GM23338 (cell line): ENCODE results near the gene ATP6V0E2. TPM values are rescaled to one million over a fixed set of nuclear protein-coding genes. Genes with fewer than 3 reads are reported as not detected.

Source experiments
- ATAC-seq: fragments of 200-7000 bp; cut with Tn5 transposase; 3 replicates; pipeline ENCODE4 v1.9.1; 2020
- DNase-seq: peaks from one replicate; pipeline ENCODE4 v3.0.0-alpha.2; 2015; ENCODE audit warnings: low spot score
- H2AFZ ChIP-seq: fragments of 200-600 bp; sonication (generic); 2 replicates; pipeline ENCODE4 v1.8.0; 2016; ENCODE audit warnings: antibody characterized with exemption, mild to moderate bottlenecking, moderate library complexity
- H3F3A ChIP-seq: fragments of 200-600 bp; sonication (generic); replicated peaks from 2 replicates; pipeline ENCODE4 v1.8.0; 2017; ENCODE audit warnings: antibody characterized with exemption, mixed run types, low read depth
- H3K27ac ChIP-seq: fragments of 200-600 bp; sonication (generic); 2 replicates; pipeline ENCODE4 v1.6.1; 2016; ENCODE audit warnings: low read depth
- H3K27me3 ChIP-seq: fragments of 200-600 bp; sonication (generic); 2 replicates; pipeline ENCODE4 v1.8.0; 2016; ENCODE audit warnings: mild to moderate bottlenecking, mixed run types, moderate library complexity; ENCODE audit not compliant: insufficient read depth
- H3K36me3 ChIP-seq: fragments of 200-600 bp; sonication (generic); 2 replicates; pipeline ENCODE4 v1.8.0; 2016; ENCODE audit warnings: mild to moderate bottlenecking; ENCODE audit not compliant: insufficient read depth
- H3K4me1 ChIP-seq: fragments of 200-600 bp; sonication (generic); 2 replicates; pipeline ENCODE4 v1.8.0; 2016; ENCODE audit warnings: mild to moderate bottlenecking, moderate library complexity; ENCODE audit not compliant: insufficient read depth
- H3K4me2 ChIP-seq: fragments of 200-600 bp; sonication (generic); 2 replicates; pipeline ENCODE4 v1.7.1; 2017; ENCODE audit warnings: mixed run types
- H3K4me3 ChIP-seq: fragments of 200-600 bp; sonication (generic); 2 replicates; pipeline ENCODE4 v1.6.1; 2016; ENCODE audit warnings: mixed run types
- H3K79me2 ChIP-seq: fragments of 200-600 bp; sonication (generic); replicated peaks from 2 replicates; pipeline ENCODE4 v1.8.0; 2017; ENCODE audit warnings: mild to moderate bottlenecking; ENCODE audit not compliant: insufficient read depth
- H3K9me2 ChIP-seq: fragments of 200-600 bp; sonication (generic); 2 replicates; pipeline ENCODE4 v1.8.0; 2017; ENCODE audit not compliant: insufficient read depth
- H4K20me1 ChIP-seq: fragments of 200-600 bp; sonication (generic); replicated peaks from 2 replicates; pipeline ENCODE4 v1.8.0; 2017; ENCODE audit warnings: mild to moderate bottlenecking; ENCODE audit not compliant: insufficient read depth
- H3K27ac Mint-ChIP-seq: 2 replicates; pipeline ENCODE4 v1.8.0; 2020; ENCODE audit warnings: inconsistent platforms, mild to moderate bottlenecking, moderate library complexity, mixed read lengths
- H3K27me3 Mint-ChIP-seq: 3 replicates; pipeline ENCODE4 v1.8.0; 2022; ENCODE audit warnings: low read depth, mild to moderate bottlenecking, moderate library complexity, mixed read lengths, inconsistent platforms; ENCODE audit not compliant: insufficient read depth, poor library complexity
- H3K36me3 Mint-ChIP-seq: 3 replicates; pipeline ENCODE4 v1.8.0; 2021; ENCODE audit warnings: low read depth, mild to moderate bottlenecking, inconsistent platforms, moderate library complexity, mixed read lengths
- H3K4me1 Mint-ChIP-seq: 3 replicates; pipeline ENCODE4 v1.8.0; 2020; ENCODE audit warnings: mild to moderate bottlenecking, inconsistent platforms, mixed read lengths
- H3K4me3 Mint-ChIP-seq: 3 replicates; pipeline ENCODE4 v1.8.0; 2021; ENCODE audit warnings: moderate library complexity, mild to moderate bottlenecking, inconsistent platforms, mixed read lengths
- H3K9me3 Mint-ChIP-seq: 3 replicates; pipeline ENCODE4 v1.8.0; 2020; ENCODE audit warnings: moderate library complexity, mild to moderate bottlenecking, inconsistent platforms, mixed read lengths
- EZH2 ChIP-seq: fragments of 200-600 bp; sonication (generic); IDR thresholded peaks from one replicate; pipeline ENCODE4 v1.8.0; 2017; ENCODE audit warnings: antibody characterized with exemption, mild to moderate bottlenecking, low read depth; ENCODE audit not compliant: unreplicated experiment
- EZH2phosphoT487 ChIP-seq: fragments of 200-600 bp; sonication (generic); IDR thresholded peaks from one replicate; pipeline ENCODE4 v1.8.1; 2018; ENCODE audit warnings: antibody characterized with exemption; ENCODE audit not compliant: unreplicated experiment
- JUNB ChIP-seq: IDR thresholded peaks from one replicate; pipeline ENCODE4 v1.6.1; 2016; ENCODE audit warnings: antibody characterized with exemption; ENCODE audit not compliant: unreplicated experiment
- NANOG ChIP-seq: IDR thresholded peaks from 2 replicates; pipeline ENCODE4 v1.6.1; 2016; ENCODE audit warnings: antibody characterized with exemption, borderline replicate concordance
- ZNF114 ChIP-seq: fragments of 250-450 bp; sonication (Bioruptor Pico); IDR thresholded peaks from 2 replicates; pipeline ENCODE4 v1.5.0; 2020; ENCODE audit warnings: mild to moderate bottlenecking, moderate library complexity
- polyA plus RNA-seq: library from polyadenylated mRNA; unstranded; fragments of >200 nt; fragmentation: Nextera tagmentation; extraction: Ambion mirVana; gene quantifications from 2 replicates; pipeline ENCODE4 v1.2.1, GENCODE V29; 2016
- total RNA-seq: library from RNA; depleted of rRNA; stranded (reverse); fragments of >200 nt; shearing (Covaris generic); gene quantifications from 2 replicates; pipeline ENCODE4 v1.2.3, GENCODE V29; 2014
- TF ChIP-seq, protein P1 (sequence below), 2 experiments: fragments of 200-600 bp in 1 of 2; sonication (generic) in 1 of 2; conservative IDR thresholded peaks; 2 replicates each; pipeline versions ENCODE4 v1.5.1 to v1.6.1; 2016 to 2017; ENCODE audit warnings: antibody characterized with exemption in 2 of 2, low read depth in 2 of 2, mild to moderate bottlenecking in 2 of 2, moderate library complexity in 1 of 2
- TF ChIP-seq, protein P2 (sequence below): IDR thresholded peaks from one replicate; pipeline ENCODE4 v1.6.1; 2018; ENCODE audit warnings: antibody characterized with exemption; ENCODE audit not compliant: unreplicated experiment
- TF ChIP-seq, protein P3 (sequence below): IDR thresholded peaks from 2 replicates; pipeline ENCODE4 v1.6.1; 2016; ENCODE audit warnings: antibody characterized with exemption
- TF ChIP-seq, protein P4 (sequence below): fragments of 250-450 bp; sonication (Bioruptor Pico); IDR thresholded peaks from 2 replicates; pipeline ENCODE4 v1.5.0; 2020; ENCODE audit warnings: mild to moderate bottlenecking, moderate library complexity

Gene ATP6V0E2
- total and polyA plus RNA-seq, 2 experiments from 2014 or later: 15.6 to 34.7 TPM

- H3K4me1 ChIP-seq: no peaks in the 10 kb centered on the region
- Mint-ChIP-seq H3K9me3 (no peaks in the 10 kb centered on the region), H3K36me3 (no peaks in the 10 kb centered on the region), H3K27me3 (peaks cover 7% of the 10 kb centered on the region), H3K4me1 (peaks cover 11% of the 10 kb centered on the region; the same call in 2 of the 3 replicates), H3K4me3 (no peak overlapping the region), H3K27ac (no peak overlapping the region)
- H3F3A ChIP-seq: no peaks in the 10 kb centered on the region
- peaks cover 3% of the 10 kb centered on the region for H3K27me3 ChIP-seq
- H3K4me2 ChIP-seq: no peak overlapping the region
- no peak overlapping the region for H2AFZ ChIP-seq
- H3K36me3 ChIP-seq: no peaks in the 10 kb centered on the region
- TF ChIP-seq EZH2: no peak
- TF ChIP-seq JUNB: no peak
- TF ChIP-seq, protein P1, sequence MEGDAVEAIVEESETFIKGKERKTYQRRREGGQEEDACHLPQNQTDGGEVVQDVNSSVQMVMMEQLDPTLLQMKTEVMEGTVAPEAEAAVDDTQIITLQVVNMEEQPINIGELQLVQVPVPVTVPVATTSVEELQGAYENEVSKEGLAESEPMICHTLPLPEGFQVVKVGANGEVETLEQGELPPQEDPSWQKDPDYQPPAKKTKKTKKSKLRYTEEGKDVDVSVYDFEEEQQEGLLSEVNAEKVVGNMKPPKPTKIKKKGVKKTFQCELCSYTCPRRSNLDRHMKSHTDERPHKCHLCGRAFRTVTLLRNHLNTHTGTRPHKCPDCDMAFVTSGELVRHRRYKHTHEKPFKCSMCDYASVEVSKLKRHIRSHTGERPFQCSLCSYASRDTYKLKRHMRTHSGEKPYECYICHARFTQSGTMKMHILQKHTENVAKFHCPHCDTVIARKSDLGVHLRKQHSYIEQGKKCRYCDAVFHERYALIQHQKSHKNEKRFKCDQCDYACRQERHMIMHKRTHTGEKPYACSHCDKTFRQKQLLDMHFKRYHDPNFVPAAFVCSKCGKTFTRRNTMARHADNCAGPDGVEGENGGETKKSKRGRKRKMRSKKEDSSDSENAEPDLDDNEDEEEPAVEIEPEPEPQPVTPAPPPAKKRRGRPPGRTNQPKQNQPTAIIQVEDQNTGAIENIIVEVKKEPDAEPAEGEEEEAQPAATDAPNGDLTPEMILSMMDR (conservative IDR thresholded peaks at IDR 0.05; ENCODE audit: low read depth in 2 of 2): no peak
- TF ChIP-seq ZNF114 (CRISPR knock-in tag): no peak
- no peak for TF ChIP-seq EZH2phosphoT487
- TF ChIP-seq, protein P2, sequence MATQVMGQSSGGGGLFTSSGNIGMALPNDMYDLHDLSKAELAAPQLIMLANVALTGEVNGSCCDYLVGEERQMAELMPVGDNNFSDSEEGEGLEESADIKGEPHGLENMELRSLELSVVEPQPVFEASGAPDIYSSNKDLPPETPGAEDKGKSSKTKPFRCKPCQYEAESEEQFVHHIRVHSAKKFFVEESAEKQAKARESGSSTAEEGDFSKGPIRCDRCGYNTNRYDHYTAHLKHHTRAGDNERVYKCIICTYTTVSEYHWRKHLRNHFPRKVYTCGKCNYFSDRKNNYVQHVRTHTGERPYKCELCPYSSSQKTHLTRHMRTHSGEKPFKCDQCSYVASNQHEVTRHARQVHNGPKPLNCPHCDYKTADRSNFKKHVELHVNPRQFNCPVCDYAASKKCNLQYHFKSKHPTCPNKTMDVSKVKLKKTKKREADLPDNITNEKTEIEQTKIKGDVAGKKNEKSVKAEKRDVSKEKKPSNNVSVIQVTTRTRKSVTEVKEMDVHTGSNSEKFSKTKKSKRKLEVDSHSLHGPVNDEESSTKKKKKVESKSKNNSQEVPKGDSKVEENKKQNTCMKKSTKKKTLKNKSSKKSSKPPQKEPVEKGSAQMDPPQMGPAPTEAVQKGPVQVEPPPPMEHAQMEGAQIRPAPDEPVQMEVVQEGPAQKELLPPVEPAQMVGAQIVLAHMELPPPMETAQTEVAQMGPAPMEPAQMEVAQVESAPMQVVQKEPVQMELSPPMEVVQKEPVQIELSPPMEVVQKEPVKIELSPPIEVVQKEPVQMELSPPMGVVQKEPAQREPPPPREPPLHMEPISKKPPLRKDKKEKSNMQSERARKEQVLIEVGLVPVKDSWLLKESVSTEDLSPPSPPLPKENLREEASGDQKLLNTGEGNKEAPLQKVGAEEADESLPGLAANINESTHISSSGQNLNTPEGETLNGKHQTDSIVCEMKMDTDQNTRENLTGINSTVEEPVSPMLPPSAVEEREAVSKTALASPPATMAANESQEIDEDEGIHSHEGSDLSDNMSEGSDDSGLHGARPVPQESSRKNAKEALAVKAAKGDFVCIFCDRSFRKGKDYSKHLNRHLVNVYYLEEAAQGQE: no peak
- TF ChIP-seq, protein P3, sequence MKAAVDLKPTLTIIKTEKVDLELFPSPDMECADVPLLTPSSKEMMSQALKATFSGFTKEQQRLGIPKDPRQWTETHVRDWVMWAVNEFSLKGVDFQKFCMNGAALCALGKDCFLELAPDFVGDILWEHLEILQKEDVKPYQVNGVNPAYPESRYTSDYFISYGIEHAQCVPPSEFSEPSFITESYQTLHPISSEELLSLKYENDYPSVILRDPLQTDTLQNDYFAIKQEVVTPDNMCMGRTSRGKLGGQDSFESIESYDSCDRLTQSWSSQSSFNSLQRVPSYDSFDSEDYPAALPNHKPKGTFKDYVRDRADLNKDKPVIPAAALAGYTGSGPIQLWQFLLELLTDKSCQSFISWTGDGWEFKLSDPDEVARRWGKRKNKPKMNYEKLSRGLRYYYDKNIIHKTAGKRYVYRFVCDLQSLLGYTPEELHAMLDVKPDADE: no peak
- no peak for TF ChIP-seq NANOG
- TF ChIP-seq, protein P4, sequence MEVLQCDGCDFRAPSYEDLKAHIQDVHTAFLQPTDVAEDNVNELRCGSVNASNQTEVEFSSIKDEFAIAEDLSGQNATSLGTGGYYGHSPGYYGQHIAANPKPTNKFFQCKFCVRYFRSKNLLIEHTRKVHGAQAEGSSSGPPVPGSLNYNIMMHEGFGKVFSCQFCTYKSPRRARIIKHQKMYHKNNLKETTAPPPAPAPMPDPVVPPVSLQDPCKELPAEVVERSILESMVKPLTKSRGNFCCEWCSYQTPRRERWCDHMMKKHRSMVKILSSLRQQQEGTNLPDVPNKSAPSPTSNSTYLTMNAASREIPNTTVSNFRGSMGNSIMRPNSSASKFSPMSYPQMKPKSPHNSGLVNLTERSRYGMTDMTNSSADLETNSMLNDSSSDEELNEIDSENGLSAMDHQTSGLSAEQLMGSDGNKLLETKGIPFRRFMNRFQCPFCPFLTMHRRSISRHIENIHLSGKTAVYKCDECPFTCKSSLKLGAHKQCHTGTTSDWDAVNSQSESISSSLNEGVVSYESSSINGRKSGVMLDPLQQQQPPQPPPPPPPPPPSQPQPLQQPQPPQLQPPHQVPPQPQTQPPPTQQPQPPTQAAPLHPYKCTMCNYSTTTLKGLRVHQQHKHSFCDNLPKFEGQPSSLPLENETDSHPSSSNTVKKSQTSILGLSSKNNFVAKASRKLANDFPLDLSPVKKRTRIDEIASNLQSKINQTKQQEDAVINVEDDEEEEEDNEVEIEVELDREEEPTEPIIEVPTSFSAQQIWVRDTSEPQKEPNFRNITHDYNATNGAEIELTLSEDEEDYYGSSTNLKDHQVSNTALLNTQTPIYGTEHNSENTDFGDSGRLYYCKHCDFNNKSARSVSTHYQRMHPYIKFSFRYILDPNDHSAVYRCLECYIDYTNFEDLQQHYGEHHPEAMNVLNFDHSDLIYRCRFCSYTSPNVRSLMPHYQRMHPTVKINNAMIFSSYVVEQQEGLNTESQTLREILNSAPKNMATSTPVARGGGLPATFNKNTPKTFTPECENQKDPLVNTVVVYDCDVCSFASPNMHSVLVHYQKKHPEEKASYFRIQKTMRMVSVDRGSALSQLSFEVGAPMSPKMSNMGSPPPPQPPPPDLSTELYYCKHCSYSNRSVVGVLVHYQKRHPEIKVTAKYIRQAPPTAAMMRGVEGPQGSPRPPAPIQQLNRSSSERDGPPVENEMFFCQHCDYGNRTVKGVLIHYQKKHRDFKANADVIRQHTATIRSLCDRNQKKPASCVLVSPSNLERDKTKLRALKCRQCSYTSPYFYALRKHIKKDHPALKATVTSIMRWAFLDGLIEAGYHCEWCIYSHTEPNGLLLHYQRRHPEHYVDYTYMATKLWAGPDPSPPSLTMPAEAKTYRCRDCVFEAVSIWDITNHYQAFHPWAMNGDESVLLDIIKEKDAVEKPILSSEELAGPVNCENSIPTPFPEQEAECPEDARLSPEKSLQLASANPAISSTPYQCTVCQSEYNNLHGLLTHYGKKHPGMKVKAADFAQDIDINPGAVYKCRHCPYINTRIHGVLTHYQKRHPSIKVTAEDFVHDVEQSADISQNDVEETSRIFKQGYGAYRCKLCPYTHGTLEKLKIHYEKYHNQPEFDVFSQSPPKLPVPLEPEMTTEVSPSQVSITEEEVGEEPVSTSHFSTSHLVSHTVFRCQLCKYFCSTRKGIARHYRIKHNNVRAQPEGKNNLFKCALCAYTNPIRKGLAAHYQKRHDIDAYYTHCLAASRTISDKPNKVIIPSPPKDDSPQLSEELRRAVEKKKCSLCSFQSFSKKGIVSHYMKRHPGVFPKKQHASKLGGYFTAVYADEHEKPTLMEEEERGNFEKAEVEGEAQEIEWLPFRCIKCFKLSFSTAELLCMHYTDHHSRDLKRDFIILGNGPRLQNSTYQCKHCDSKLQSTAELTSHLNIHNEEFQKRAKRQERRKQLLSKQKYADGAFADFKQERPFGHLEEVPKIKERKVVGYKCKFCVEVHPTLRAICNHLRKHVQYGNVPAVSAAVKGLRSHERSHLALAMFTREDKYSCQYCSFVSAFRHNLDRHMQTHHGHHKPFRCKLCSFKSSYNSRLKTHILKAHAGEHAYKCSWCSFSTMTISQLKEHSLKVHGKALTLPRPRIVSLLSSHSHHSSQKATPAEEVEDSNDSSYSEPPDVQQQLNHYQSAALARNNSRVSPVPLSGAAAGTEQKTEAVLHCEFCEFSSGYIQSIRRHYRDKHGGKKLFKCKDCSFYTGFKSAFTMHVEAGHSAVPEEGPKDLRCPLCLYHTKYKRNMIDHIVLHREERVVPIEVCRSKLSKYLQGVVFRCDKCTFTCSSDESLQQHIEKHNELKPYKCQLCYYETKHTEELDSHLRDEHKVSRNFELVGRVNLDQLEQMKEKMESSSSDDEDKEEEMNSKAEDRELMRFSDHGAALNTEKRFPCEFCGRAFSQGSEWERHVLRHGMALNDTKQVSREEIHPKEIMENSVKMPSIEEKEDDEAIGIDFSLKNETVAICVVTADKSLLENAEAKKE: no peak
- DNase-seq: no peak
- H3K79me2 ChIP-seq: no peaks in the 10 kb centered on the region
- no peaks in the 10 kb centered on the region for H3K9me2 ChIP-seq
- 0 out of 2 replicates have a peak, but pooled peaks cover 4% of the 10 kb centered on the region for H4K20me1 ChIP-seq
- H3K4me3 ChIP-seq: no peak overlapping the region
- H3K27ac ChIP-seq: no peak overlapping the region
- no peak for ATAC-seq
These were observed 6.2 kb downstream of the ATP6V0E2 start for GRCh38 chr7:149879766-149880637.
